DMS53 treated with DMSO at 0.1 percent for 48 hours (cell line): ENCODE data around the gene PPP4R4.
"Not testable (repeated sequence)": the region's sequence is repeated elsewhere in the genome, so short reads cannot be mapped to it uniquely, and the experiment has no call there.

Source experiments
- DNase-seq: peaks from one replicate; lab custom pipeline; 2025; ENCODE audit not compliant: unreplicated experiment; lab: John Stamatoyannopoulos, UW

PPP4R4 gene

DNA sequence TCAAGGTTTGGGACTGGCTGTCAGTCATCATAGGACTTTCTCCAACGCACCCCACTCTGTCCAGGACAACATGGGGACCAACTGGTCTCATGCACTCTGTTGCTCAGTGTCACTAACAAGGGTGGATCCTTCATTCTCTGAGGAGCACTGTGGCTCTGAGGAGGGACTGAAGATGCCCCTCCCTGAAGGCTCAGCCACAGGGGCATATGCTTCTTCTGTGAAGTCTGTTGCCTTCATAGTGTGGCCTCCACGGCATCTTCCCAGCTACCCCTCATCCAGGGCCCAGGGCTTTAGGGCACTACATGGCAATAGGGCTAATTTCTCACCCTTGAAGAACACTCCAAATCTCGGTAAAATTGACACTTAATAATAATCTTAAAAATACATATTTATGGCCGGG lies 30.4 kb upstream of the PPP4R4 start:
- DNase-seq = no peak

DNA sequence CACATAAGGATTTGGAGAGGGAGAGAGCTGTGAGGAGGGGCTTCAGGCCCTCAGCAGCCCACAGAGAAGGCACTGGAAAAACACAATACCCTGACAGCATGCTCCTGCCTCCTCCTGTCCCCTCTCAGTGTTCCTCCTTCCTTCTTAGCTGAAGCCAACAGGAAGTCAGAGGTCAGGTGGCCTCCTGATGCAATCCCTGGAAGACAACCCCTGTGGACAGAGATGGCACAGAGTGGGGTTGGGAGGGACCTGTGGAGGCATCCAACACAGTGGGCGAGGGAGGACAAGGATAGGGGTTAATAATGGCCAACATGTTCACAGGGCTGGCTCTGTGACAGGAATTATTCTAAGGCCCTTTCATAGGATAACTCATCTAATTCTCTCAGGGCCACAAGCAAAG lies 29.4 kb upstream of the PPP4R4 start:
- DNase-seq = no peak

DNA sequence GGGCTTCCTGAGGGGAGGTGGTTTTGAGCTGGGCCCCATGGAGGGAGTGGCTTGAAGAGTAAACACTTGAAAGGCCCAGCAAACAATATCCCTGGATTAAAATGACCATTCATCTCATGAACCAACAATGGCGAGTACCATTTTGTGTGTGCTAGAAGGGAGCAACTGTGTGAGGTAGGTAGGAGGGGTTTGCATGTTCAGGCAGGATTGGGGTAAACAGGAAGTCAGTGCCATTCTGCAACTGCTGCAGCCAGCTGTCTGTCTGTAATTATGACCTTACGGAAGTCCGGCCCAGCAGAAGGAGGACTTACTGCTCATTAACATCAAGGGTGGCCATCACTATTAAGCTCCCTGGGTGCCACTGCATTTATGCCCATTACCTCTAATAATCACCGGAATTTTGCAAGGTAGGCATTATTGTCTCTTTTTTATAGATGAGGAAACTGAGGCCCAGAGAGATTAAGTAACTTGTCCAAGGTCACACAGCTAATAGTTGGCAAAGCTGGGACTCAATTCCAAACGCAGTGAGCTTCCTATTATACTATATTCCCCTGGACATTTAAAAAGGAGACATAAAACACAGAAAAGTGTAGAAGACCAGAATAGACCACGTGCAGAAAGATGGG lies 28.1 kb upstream of the PPP4R4 start:
- DNase-seq = peak; percentile 73

DNA sequence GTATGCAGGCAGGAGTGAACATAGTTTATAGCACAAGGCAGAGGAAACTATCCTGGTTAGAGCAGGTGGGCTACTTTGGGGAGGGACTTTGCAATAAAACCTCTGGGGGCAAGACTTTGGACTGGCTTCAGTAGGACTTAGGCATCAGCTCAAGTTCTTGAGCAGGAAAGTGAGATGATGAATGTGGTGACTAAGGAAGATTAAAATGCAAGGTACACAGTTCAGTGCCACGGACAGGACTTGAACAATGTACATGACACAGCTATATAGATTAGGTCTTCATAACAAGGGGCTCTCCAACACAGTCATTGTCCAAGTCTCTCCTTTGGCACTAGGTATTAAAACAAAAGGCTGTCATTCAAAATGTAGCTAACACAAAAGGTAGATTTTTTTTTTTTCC lies 21.4 kb upstream of the PPP4R4 start:
- no peak for DNase-seq

DNA sequence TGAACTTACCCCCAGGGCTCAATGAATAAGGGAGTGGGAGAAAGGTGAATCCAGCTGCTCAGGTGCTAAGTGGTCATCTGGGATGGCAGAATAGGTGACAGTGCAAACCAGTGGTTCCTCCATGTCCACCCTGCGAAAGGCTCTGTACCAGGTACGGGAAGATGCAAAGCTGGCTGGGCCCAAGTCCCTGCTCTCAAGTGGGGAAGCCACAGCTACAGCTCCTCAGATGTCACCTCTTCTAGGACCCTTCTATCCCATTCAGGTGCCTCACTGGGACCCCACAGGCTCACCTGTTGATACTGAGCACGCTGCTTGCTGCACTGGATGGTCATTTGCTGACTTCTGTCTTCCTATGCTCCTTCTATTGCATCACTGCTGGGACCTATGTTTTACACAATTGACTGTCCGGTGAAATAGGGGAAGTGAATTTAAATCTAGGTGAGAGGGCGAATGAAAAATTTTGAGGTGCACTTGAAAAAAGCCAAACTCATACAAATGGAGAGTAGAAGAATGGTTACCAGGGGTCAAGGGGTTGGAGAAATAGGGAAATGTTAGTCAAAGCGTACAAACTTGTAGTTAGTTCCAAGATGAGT lies 20.3 kb upstream of the PPP4R4 start:
- no peak for DNase-seq

DNA sequence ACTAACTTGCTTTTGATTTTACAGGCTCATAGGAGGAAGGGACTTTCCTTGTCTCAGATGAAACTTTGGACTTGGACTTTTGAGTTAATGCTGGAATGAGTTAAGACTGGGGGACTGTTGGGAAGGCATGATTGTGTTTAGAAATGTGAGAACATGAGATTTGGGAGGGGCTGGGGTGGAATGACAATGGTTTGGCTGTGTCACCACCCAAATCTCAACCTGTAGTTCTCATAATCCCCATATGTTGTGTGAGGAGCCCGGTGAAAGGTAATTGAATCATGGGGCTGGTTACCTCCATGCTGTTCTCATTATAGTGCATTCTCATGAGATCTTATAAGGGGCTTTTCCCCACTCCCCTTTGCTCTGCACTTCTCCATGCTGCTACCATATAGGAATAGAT lies 18.0 kb upstream of the PPP4R4 start:
- DNase-seq = not testable (repeated sequence)

DNA sequence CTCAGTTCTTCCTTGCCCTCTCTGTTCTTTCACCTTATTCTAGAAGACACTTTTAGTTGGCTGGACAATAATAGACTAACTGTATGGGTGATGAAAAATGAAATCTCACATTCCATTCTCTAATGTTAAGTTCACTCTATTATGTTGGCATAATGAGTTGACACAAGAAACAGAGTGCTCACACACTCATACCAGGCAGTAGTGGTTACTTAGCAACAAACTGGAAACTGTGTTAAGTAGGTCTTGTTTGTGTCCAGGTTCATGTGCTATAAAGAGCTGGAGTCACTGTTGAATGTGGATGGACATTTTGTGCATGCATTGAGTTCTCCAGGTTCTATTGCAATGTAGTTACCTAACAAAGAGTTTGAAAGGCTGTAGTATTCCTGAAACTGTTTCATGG lies 16.9 kb upstream of the PPP4R4 start:
- DNase-seq = no peak

DNA sequence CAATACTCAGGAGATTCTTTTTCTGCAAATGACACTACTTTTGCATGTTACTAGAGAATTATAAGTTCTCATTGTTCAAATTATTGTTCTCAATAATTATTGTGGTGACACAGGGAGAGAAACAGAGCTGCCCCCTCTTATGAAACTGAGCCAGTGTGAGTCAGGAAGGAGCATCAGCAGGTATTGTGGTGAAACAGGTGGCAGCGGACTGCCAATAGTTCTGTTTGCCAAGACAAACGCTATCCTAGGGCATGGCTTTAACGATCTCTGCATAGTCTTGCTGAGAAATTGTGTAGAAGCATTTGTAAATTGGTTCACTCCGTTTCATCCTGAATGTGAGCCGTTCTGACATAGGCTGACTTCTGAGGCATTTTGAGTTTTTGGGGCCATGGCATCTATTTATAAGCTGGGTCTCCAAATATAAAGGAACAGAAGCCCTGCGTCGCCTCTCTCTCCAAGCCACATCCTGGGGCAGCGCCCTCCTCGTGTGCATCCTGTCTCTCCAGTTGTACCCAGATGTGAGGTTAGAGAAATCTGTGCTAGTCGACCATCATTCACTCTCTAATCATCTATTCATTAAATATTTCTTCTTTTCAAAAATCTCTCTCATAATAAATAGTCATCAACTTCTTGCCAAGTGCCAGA lies 15.8 kb upstream of the PPP4R4 start:
- DNase-seq = no peak

DNA sequence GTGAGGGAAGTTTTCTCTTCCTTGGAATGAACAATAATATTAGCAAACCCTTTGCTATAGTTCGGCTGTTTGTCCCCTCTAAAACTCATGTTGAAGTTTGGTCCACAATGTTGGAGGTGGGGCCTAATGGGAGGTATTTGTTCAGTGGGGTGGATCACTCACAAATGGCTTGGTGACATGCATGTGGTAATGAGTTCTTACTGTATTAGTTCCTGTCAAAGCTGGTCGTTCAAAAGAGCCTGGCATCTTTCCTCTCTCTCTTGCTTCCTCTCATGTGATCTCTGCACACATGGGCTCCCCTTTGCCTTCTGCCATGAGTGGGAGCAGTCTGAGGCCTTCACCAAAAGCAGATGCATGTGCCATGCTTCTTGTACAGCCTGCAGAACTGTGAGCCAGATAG lies 13.1 kb upstream of the PPP4R4 start:
- DNase-seq = no peak

DNA sequence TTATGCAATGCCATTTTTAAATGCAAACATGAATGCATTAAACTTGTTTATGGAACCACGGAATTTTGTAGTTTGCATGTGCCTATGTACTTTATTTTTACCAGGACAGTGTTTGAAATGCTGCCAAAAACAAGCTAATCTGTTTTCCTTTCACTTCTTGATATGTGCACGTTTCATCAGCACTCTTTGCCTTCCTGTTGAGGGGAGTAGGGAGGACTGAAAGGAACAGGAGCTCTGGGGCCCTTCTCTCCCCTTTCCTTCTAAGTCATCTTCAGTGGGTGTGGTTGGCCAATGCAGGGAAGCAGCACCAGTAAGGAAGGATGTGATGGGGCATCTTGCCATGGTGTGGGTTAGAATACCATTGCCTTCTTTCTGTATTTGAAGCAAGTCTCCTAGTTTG lies 12.1 kb upstream of the PPP4R4 start:
- DNase-seq = no peak

DNA sequence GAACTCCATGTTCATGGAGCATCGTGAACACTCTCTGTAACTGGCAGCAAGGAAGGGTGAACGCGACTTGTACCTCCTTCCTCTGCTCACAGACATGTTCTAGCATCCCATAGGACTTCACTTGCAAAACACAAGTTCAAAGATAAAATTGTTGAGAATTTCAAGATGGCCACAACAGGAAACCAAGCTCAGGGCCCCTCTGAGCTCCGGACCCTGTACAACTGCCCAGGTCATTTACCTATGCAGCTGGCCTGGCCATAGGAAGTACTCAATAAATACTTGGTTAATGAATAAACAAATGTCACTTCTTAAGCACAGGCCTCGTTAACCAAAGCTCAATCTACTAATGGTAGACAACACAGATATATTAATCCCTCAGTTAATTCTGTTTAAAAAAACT lies 11.7 kb upstream of the PPP4R4 start:
- DNase-seq = no peak

DNA sequence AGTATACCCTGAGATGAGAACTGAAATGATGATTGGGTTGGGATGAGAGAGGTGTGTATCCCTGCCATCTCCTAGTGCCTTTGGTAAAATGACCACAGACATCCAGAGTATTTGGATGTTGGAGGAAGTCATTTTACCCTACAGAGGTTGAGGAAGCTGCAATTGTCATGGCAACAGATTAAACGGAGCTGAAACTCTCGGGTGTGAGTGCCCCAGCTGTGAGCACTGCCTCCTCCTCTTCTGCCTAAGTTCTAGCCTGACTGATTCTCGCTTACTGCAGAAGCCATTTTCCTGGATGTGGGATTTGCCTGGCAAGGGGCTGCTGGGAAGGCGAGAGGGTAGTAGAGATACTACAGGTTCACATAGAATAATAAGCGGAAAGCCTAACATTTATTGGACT lies 10.3 kb upstream of the PPP4R4 start:
- DNase-seq = no peak

DNA sequence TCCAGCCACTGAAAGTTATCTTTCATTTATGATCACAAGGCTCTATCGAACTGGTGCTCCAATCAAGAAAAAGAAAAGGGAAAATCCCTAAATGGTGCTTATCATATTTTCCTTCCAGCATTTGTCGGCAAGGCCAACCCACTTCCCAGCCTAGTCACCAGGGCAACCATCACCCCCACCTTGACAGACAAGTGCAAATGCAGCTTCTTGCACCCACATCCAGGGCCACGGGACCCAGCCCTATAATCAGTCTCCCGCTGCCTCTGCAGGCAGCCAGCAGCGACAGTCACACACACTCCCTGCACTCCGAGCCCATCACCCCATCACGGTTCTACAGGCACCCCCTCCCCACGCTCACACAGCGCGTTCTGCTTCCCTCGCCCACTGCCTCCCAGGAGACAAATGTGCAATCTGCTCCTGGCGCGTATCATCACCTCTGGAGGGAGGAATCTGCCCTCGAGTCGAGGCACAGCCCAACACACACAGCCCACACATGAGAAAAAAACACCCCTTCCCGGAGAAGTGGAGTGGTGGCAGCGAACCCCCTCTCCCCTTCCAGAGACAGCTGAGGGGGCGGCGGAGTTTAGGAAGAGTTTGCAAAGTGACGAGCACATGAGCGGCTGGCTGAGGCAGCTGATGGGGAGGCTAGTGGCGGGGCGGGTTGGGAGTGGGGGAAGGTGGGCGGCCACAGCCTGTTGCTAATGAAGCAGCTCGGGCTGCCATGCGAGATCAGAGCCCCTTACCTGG lies 9.3 kb upstream of the PPP4R4 start:
- DNase-seq = no peak

DNA sequence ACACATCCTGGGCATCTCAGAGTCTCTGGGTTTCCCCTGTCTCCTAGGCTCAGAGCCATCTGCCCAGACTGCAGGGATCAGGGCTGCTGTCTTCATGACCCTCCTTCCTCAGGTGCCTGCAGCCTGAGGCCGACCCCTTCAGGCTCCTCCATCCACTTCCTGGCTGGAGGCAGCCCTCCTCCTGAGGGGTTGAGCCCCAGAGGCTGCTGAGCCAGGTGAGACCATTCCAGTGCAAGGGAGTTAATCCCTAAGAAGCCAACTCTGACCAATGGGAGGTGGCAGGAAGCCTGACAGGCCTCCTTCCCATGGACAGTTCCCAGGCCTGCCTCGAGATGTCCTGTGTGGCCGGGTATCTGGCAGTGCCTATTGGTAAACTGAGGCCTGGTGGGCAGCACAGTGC lies 8.4 kb upstream of the PPP4R4 start:
- no peak for DNase-seq

DNA sequence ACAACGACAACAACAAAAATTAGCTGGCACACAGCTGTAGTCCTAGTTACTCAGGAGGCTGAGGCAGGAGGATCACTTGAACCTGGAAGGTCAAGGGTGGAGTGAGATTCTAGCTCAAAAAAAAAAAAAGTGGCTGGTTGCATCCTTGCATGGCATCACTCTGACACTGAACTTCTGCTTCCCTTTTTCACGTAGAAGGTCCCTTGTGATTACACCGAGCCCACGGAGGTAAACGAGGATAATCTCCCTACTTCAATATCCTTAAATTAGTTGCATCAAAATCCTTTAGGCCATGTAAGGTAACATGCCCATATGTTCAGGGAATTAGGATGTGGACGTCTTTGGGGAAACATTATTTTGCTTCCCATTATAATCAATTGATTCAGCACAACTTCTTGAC lies 4.0 kb upstream of the PPP4R4 start:
- no peak for DNase-seq

DNA sequence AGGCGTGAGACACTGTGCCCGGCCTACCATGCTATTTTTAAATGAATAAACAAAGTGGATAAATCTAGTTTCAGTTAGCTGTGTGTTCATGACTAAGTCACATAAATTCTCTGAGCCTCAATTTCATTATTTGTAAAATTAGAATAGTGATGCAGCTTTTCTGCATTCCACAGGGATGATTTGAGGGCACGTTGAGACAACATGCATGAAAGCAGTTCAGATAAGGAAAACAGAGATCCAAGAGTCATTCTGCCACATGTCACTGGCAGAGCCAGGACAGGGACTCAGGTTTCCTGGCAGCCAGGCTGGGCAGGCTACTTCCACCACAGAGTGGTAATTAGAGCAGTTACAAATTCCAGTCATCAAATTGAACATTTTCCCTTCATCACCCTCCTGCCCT lies 2.9 kb upstream of the PPP4R4 start:
- no peak for DNase-seq

DNA sequence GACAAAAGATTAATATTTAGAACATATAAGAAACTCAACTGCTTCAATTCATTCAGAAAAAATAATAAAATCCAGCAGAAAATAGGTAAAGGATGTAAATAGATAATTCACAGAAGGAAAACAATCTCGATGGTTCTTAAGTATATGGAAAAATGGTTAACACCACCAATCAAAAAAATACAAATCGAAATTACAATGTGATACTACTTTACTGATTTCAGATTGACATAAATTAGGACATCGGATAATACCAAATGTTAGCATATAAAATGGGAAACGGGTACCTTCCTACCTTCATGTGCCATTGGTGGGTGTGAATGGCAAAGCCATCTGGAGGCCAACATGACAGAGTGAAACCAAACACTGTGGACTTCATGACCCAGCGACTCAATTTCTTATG lies 1.6 kb upstream of the PPP4R4 start:
- no peak for DNase-seq

DNA sequence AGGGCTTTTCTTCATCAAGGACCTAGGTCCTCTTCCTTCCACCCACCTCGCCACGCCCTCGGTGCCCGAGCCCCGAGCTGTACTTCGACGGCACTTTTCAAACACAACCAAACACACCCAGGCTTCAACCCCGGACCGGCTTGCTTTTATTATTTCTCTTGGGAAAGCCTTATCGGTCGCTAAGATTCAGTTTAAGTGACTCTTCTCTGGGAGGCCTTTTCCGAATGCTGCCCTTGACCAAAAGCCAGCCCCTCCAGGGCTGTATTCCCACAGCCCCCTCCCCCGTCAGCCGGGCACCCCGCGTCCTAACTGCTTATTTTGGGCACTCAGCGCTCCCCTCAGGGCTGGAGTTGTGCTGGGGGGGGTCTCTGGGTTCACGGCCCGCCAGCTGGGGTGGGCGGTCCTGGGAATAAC lies 644 bp upstream of the PPP4R4 start:
- no peak for DNase-seq

DNA sequence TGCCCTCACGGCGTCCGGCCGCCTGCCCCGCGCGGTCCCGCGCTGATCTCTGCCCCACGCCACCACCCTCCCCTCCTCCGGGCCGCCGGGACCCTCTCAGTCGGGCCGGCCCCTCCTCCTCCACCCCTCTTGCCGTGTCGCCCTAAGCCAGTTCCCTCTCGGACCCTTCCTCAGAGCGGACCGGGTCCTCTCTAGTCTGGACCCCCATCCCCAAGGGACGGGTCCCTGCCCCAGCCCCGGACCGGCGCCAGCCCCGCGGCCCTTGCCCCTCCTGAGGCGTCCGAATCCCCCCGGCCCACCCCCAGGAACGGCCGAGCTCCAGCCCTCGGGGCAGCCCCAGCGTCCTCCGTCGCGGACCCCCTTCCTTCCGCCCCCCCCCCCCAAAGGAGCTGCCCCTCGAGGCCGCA lies 485 bp downstream of the PPP4R4 start:
- DNase-seq = no peak

DNA sequence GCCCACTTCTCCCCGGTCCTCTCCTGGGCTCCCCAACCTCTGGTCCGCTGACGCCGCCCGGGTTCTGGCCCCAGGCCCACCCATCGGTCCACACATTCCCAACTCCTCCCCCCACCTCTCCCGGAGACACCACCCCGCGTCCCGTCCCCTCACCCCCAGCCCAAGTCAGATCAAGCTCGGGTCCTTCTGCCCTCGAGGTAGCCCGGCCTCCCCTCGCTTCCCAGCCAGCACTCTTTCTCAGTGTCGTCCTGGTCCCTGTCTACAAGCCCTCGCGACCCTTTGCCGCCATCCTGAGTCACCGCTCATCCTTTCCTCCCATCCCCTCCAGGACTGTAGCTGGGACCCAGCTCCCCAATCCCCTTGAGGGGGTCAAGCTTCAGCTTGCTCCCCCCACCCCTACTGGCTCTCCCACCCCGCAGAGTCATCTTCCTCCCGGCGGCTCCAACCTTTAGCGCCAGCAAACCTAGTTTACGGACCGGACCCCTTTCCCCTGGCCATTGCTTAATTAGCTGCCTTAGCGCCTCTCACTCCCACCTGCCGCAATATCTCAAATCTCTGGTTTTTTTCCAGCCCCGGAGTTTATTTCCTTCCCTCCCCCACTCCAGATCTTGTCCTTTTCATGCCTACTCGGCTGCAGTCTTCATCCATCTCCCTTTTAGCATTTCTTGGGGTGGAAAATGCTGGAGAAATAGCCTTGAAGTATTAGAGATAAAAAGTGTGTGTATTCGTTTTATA lies 1.1 kb downstream of the PPP4R4 start:
- DNase-seq = no peak

DNA sequence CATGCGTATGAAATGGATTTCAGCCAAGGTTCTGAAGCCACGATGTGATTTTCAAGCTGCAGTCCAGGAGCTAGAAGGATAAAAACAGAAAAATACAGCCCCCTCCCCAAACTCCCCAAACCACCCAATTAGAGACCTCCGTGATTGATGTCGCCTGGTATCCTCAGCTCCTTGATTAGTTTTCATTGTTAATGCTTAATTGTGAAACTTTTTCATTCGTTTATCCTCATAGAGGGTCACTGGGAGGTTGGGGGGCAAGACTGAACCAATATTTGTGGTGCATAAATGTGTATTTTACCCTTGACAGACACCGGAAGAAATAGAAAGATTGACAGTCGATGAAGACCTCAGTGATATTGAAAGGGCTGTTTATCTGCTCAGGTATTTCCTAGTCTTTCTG lies 1.6 kb downstream of the PPP4R4 start:
- no peak for DNase-seq

DNA sequence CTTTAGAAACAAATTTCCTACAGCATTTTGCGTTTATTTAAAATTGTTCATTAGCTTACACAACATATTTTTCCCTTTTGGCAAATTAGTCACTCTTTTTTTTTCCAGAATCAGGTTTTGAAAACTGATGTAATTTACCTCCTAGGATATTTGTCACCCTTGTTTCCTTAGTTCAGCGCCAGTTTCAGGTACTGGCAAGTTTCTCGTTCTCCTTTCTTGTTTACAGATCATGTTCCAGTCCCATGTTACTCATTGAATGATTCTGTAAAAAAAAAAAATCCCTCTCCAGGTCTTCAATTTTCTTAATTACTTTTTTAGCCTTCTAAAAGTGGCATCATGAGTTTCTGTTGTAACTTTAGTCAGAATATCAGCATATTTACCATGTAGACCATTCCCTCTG lies 2.7 kb downstream of the PPP4R4 start:
- no peak for DNase-seq
